ENCODE measurements around the gene TRPV4. TPM values are rescaled to one million over a fixed set of nuclear protein-coding genes. Genes with fewer than 3 reads are reported as not detected.
A peak's percentile ranks its signal among the peaks of the same experiment; 100 is the strongest.

TRPV4 gene
- total and polyA plus RNA-seq, 9 of the 15 experiments (the other 6 are each of a cell fraction or from before 2014, with no cell fraction given), result 0.13 TPM; not detected in 8

DNA sequence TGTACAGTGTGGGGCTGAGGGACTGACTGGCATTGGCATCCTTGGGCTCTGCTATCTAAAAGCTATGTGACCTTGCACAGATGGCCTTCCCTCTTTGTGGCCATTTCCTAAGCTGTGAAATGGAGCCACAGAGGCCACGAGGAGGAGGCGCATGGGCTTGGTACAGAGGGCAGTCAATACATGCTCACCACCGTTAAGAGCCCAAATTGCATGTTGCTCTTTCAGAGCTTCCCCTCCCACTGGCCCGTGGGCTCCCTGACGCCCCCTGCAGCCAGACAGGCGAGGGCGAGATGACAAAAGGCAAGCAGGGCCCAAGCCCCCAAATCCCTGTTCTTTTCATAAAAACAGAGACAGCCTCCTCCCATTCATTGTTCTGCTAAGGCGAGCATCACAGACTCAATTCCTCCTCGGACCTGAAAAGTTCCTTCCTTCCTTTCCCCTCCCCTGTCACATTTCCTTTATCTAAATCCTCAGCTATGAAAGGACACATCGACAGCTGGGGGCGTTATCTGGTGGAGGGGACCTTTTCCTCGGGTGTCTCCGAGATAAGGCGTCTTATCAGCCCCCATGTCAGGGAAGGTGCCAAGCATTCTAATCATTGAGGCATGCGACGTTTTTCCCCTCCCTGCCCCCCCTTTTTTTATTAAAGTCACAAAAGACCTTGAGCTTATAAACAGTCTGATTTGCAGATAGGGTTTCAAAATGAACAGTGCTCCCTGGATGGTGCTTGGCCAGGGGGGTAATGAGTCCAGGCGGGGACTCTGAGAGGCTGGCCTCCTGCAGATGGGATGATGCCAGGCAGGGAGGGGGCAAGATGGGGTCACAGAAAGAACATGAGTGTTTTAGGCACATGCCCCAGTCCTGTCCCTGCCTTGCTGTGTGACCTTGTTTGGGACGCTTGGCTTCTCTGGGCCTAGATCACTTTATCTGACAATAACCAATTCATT lies 93.2 kb downstream of the TRPV4 start (continued):
- TF ChIP-seq JUN (IDR thresholded peaks at IDR 0.05; ENCODE audit: borderline replicate concordance, low read depth, low read length) (no peak), JUN (CRISPR knock-in tag; IDR thresholded peaks at IDR 0.05; ENCODE audit: borderline replicate concordance) (no peak), C11orf30 (IDR thresholded peaks at IDR 0.05; ENCODE audit: low read depth) (no peak), POLR2AphosphoS5 (IDR thresholded peaks at IDR 0.05; ENCODE audit: control insufficient read depth, insufficient read depth, low read depth, low read length) (peak; percentile 57; the same call in 1 of the 2 replicates), ZNF384 (IDR thresholded peaks at IDR 0.05; ENCODE audit: low read depth, low read length) (no peak), RCOR1 (IDR thresholded peaks at IDR 0.05; ENCODE audit: borderline replicate concordance in 1 of 2, low read depth in 2 of 2, low read length in 2 of 2) (0 out of 4 replicates have a peak, but pooled peaks of 1 of the 2 experiments have one; percentile 10), SMAD2 (IDR thresholded peaks at IDR 0.05; ENCODE audit: low read depth, low read length) (no peak), SNRNP70 (optimal IDR thresholded peaks at IDR 0.05; ENCODE audit: low read depth, low read length) (no peak), KLF1 (tag; IDR thresholded peaks at IDR 0.05) (no peak), ZNF124 (CRISPR knock-in tag; IDR thresholded peaks at IDR 0.05) (no peak), PHF21A (IDR thresholded peaks at IDR 0.05; ENCODE audit: borderline replicate concordance, low read depth) (no peak)
- TF ChIP-seq, protein P1, sequence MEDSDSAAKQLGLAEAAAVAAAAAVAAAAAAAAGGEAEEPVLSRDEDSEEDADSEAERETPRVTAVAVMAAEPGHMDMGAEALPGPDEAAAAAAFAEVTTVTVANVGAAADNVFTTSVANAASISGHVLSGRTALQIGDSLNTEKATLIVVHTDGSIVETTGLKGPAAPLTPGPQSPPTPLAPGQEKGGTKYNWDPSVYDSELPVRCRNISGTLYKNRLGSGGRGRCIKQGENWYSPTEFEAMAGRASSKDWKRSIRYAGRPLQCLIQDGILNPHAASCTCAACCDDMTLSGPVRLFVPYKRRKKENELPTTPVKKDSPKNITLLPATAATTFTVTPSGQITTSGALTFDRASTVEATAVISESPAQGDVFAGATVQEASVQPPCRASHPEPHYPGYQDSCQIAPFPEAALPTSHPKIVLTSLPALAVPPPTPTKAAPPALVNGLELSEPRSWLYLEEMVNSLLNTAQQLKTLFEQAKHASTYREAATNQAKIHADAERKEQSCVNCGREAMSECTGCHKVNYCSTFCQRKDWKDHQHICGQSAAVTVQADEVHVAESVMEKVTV (CRISPR knock-in tag; IDR thresholded peaks at IDR 0.05), result no peak
- TF ChIP-seq, protein P2, sequence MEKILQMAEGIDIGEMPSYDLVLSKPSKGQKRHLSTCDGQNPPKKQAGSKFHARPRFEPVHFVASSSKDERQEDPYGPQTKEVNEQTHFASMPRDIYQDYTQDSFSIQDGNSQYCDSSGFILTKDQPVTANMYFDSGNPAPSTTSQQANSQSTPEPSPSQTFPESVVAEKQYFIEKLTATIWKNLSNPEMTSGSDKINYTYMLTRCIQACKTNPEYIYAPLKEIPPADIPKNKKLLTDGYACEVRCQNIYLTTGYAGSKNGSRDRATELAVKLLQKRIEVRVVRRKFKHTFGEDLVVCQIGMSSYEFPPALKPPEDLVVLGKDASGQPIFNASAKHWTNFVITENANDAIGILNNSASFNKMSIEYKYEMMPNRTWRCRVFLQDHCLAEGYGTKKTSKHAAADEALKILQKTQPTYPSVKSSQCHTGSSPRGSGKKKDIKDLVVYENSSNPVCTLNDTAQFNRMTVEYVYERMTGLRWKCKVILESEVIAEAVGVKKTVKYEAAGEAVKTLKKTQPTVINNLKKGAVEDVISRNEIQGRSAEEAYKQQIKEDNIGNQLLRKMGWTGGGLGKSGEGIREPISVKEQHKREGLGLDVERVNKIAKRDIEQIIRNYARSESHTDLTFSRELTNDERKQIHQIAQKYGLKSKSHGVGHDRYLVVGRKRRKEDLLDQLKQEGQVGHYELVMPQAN (IDR thresholded peaks at IDR 0.05; ENCODE audit: borderline replicate concordance), result no peak
- TF ChIP-seq, protein P3, sequence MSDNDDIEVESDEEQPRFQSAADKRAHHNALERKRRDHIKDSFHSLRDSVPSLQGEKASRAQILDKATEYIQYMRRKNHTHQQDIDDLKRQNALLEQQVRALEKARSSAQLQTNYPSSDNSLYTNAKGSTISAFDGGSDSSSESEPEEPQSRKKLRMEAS (CRISPR knock-in tag; IDR thresholded peaks at IDR 0.05), result no peak
- TF ChIP-seq, protein P4, sequence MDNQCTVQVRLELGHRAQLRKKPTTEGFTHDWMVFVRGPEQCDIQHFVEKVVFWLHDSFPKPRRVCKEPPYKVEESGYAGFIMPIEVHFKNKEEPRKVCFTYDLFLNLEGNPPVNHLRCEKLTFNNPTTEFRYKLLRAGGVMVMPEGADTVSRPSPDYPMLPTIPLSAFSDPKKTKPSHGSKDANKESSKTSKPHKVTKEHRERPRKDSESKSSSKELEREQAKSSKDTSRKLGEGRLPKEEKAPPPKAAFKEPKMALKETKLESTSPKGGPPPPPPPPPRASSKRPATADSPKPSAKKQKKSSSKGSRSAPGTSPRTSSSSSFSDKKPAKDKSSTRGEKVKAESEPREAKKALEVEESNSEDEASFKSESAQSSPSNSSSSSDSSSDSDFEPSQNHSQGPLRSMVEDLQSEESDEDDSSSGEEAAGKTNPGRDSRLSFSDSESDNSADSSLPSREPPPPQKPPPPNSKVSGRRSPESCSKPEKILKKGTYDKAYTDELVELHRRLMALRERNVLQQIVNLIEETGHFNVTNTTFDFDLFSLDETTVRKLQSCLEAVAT (IDR thresholded peaks at IDR 0.05), result no peak
- TF ChIP-seq, protein P5, sequence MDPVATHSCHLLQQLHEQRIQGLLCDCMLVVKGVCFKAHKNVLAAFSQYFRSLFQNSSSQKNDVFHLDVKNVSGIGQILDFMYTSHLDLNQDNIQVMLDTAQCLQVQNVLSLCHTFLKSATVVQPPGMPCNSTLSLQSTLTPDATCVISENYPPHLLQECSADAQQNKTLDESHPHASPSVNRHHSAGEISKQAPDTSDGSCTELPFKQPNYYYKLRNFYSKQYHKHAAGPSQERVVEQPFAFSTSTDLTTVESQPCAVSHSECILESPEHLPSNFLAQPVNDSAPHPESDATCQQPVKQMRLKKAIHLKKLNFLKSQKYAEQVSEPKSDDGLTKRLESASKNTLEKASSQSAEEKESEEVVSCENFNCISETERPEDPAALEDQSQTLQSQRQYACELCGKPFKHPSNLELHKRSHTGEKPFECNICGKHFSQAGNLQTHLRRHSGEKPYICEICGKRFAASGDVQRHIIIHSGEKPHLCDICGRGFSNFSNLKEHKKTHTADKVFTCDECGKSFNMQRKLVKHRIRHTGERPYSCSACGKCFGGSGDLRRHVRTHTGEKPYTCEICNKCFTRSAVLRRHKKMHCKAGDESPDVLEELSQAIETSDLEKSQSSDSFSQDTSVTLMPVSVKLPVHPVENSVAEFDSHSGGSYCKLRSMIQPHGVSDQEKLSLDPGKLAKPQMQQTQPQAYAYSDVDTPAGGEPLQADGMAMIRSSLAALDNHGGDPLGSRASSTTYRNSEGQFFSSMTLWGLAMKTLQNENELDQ (CRISPR knock-in tag; IDR thresholded peaks at IDR 0.05; ENCODE audit: borderline replicate concordance), result no peak
